Measurements from ENCODE around the gene SNX20. TPM values are rescaled to one million over a fixed set of nuclear protein-coding genes. Genes with fewer than 3 reads are reported as not detected.

SNX20 gene
- total and polyA plus RNA-seq, 10 donors: 17.6 to 50.5 (median 31.5) TPM

- DNase-seq: no peak
- Histone ChIP-seq H3K4me3 (no peak overlapping the region), H3K36me3 (peaks cover 0 to 51% (median 0%) of the 10 kb centered on the region in 6 donors), H3K4me1 (peaks cover 0 to 53% (median 8%) of the 10 kb centered on the region in 6 donors), H3K27me3 (replicated peaks in 1 of 7) (no peaks in the 10 kb centered on the region), H3K27ac (peak overlapping the region in 6 of 8 donors; percentile 29 to 78 (median 43)), H3K9me3 (peaks cover 0 to 15% (median 10%) of the 10 kb centered on the region in 8 donors)
- 75 to 94% (median 83%) methylated on average over 1 of the region's 1 CpG for WGBS, 5 donors
- TF ChIP-seq CTCF (IDR thresholded peaks at IDR 0.05 in 8 of 11, conservative IDR thresholded peaks at IDR 0.05 in 3 of 11) (no peak), POLR2AphosphoS5 (IDR thresholded peaks at IDR 0.05) (no peak), POLR2A (IDR thresholded peaks at IDR 0.05) (no peak)
- intact Hi-C loops (cut with DNase I; ENCODE audit: low total_unique reads): no loop called here
These were observed 41.3 kb upstream of the SNX20 start for GRCh38 chr16:50722405-50722737.

- Histone ChIP-seq H3K4me3 (no peak overlapping the region), H3K4me1 (peaks cover 4 to 59% (median 11%) of the 10 kb centered on the region in 6 donors), H3K27ac (peak overlapping the region in 5 of 8 donors; percentile 29 to 78 (median 55)), H3K27me3 (replicated peaks in 1 of 7) (no peaks in the 10 kb centered on the region), H3K9me3 (peaks cover 0 to 15% (median 10%) of the 10 kb centered on the region in 8 donors), H3K36me3 (peaks cover 0 to 51% (median 0%) of the 10 kb centered on the region in 6 donors)
- TF ChIP-seq POLR2A (IDR thresholded peaks at IDR 0.05): no peak
- TF ChIP-seq CTCF (IDR thresholded peaks at IDR 0.05 in 8 of 11, conservative IDR thresholded peaks at IDR 0.05 in 3 of 11): no peak
- TF ChIP-seq POLR2AphosphoS5 (IDR thresholded peaks at IDR 0.05): no peak
- no peak for DNase-seq
- 81 to 86% (median 85%) methylated on average over 6 of the region's 6 CpGs for WGBS, 5 donors
- intact Hi-C loops (cut with DNase I; ENCODE audit: low total_unique reads): no loop called here
These were observed 40.7 kb upstream of the SNX20 start for GRCh38 chr16:50721549-50722404.

- peaks cover 0 to 32% (median 0%) of the 10 kb centered on the region in 6 donors for H3K36me3 ChIP-seq
- 81 to 84% (median 83%) methylated on average over 20 of the region's 20 CpGs for WGBS, 5 donors
- TF ChIP-seq POLR2AphosphoS5 (IDR thresholded peaks at IDR 0.05): no peak
- TF ChIP-seq POLR2A (IDR thresholded peaks at IDR 0.05): no peak
- peak in 1 of 11 experiments; percentile 15 for TF ChIP-seq CTCF (IDR thresholded peaks at IDR 0.05 in 8 of 11, conservative IDR thresholded peaks at IDR 0.05 in 3 of 11)
- H3K27ac ChIP-seq: no peak overlapping the region
- H3K27me3 ChIP-seq (replicated peaks in 1 of 7): no peaks in the 10 kb centered on the region
- no peak overlapping the region for H3K4me3 ChIP-seq
- H3K9me3 ChIP-seq: peaks cover 0 to 13% (median 9%) of the 10 kb centered on the region in 8 donors
- intact Hi-C loops (cut with DNase I; ENCODE audit: low total_unique reads): no loop called here
- DNase-seq: no peak
- H3K4me1 ChIP-seq: peaks cover 4 to 80% (median 19%) of the 10 kb centered on the region in 6 donors
These were observed 38.6 kb upstream of the SNX20 start for GRCh38 chr16:50719401-50720337.

All from spleen (tissue), 11 donors.